Stimulated activated CD4-positive, alpha-beta T cell treated with anti-CD3 and anti-CD28 coated beads, Interleukin-4, amount 100 ng/mL, for 48 hours (primary cell): ENCODE data around the gene KLF14.
"Not testable (repeated sequence)": the region's sequence is repeated elsewhere in the genome, so short reads cannot be mapped to it uniquely, and the experiment has no call there.

ENCODE experiments used
- DNase-seq, 2 donors: peaks; one replicate each; pipeline ENCODE4 v3.0.0-alpha.2; 2020; ENCODE audit warnings: low read depth in 2 of 2

KLF14 gene

DNA sequence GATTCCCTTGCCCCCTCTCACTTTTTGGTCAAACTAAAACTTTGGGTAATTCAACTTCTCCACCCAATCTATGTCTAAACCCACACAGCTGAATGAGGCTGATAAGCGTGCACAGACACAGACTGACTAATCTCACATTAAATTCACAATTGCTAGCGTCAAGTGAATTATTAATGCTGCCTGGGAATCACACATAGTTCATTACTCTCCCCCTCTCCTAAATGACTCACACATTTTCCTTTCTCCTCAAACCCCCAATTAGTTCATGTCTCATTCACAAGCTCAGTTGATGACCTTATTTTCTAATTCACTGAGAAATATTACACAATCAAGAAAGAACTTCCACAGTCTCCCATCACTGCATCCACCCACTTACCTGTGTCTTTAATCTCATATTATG lies 14.5 kb downstream of the KLF14 start:
- no peak for DNase-seq

DNA sequence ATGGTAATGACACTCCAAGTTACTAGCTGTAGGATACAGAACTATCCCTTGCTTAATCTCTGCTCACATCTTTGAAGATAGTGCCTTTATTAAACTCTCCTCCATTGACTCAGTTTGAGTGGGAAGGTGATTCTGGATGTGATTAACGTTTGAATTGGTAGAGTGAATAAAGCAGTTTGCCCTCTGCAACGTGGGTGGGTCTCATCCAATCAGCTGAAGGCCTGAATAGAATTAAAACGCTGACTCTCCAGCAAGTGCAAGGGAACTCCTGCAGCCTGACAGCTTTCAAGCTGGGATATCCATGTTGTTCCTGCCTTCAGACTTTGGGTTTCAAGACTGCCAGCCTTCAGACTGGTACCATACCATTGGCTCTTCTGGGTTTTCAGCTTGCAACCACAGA lies 21.6 kb downstream of the KLF14 start:
- DNase-seq: no peak

DNA sequence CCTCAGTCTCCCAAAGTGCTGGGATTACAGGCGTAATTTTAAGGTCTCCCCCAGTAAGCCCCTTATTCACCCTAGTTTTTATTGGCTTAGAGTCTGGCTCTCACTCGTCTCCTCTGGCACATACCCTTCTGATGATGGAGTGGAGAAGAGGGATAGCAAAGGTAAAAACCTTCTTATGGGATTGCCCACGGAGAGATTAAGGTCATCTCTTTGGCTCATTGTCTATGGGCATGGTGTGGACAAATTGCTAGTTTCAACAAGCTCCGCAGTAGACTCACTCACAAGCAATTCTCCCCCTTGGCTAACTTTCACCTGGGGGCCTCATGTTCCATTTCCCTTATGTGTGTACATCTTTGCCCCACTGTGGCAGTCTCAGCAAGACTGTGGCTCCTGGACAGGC lies 25.2 kb downstream of the KLF14 start:
- DNase-seq: no peak

DNA sequence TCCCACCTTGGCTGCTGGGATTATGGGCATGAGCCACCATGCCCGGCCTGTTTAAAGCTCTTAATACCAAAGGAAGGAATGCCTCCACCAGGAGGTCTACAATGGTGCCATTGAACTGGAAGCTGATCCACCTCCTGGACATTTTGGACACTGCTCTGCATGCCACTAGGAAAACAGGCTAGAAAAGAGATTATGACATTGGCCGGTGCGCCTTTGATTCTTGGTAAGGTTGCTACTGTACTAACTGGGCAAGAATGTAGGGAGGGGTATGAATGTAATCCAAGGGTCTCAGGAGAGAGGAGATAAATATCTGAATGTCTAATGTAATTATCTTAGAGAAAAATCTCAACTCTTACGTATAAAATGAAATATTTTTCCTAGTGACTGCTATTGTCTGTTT lies 26.0 kb downstream of the KLF14 start:
- DNase-seq: no peak

DNA sequence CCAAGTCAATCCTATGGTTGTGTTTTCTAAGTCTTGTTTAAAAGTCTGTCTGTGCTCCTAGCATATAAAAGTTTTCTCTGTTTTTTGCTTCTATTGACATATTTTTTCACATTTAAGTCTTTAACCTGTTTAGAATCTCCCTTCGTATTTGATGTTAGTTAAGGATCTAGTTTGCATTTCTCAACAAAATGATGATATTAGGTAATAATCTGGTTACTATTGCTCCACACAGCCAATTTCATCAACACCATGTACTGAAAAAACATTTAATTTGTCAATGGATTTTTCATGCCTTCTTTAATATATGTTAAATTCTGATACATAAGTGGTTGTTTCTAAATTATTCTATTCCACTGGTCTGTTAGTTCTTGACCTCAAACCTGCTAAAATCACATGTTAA lies 30.2 kb downstream of the KLF14 start:
- no peak for DNase-seq

DNA sequence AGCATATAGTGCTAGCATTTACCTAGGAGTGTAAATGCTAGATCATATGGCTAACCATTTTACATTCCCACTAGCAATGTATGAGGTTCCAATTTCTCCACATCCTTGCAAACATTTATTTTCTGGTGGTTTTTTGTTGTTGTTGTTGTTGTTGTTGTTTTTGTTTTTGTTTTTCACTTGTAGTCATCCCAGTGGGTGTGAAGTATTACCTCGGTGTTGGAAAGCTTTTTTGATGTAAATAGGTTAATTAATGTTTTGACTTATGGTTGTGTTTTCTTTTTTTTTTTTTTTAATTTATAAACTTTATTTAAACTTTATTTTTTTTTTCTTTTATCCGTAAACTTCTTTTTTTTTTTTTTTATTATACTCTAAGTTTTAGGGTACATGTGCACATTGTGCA lies 32.4 kb downstream of the KLF14 start:
- no peak for DNase-seq

DNA sequence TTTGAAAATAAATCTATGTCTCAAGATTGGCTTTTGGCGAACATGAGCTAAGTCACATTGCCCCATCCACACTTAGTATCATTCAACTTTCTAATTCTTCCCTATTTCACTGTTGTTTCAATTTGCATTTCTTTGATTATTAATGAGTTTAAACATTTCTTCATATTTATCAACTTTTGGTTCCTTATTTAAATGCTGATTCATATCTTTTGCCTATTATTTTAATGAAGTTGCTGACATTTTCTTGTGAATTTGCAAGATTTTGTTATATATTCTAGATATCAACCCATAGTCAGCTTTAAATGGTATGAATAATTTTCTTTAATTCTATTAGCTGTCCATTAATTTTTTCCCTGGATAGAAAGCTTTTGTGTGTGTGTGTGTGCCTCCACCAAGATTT lies 33.2 kb downstream of the KLF14 start:
- DNase-seq: no peak

DNA sequence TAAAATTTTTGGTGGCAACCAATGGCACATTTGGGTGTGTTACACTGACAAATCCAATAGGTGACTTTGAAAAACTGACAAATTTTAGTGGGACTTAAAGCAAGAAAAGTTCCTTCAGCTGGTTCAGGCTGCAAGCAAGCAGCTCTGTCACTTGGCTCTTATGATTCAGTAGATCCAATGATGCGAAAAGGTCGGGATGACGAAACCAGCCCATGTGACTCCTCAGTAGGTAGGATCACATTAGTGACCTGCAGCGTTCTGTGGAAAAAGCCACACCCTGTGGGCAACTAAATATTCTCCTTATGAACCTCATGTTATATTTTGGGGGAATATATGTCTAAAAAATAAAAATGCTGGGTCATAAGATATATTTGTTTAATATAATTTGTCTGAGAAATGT lies 34.3 kb downstream of the KLF14 start:
- DNase-seq: no peak

DNA sequence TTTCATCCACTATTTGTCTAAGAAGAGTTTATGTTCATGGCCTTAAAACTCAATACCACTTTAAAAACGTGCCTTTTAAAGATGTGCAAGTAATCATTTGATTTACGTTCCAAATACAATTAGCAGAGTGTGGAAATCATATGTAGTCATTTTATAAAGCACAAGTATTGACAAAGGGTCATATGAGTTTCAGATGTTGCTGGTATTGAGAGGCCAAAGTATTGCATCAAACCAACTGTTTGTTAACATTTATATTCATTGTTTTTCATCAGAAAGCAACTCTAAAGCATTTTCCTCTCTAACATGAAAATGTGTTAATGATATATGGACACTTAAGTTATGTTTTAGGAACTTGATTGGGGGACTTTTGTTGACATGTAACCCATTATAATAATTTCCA lies 36.2 kb downstream of the KLF14 start:
- no peak for DNase-seq

DNA sequence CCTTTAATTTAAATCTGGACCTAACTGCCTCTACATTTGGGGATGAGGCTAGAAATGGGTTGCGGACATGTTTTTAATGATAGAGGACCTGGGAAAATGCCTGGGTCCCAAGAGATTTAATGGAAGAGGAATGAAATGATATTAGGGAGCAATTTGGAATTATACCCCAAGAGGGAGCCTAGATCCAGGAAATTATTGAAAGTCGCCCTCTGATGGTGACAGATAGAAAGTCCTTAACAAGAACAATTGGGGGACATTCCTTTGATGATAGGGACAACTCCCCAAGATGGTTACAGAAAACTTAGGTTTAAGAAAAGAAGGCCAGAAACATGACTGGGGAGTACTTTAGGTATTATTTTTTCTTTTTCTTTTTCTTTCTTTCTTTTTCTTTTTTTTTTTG lies 38.2 kb downstream of the KLF14 start:
- DNase-seq: no peak

DNA sequence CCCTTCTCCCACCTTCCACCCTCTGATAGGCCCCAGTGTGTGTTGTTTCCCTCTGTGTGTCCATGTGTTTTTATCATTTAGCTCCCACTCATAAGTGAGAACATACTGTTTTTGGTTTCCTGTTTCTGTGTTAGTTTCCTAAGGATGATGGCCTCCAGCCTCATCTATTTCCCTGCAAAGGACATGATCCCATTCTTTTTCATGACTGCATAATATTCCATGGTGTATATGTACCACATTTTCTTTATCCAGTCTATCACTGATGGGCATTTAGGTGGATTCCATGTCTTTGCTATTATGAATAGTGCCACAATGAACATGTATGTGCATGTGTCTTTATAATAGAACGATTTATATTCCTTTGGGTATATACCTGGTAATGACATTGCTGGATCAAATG lies 41.6 kb downstream of the KLF14 start:
- DNase-seq: not testable (repeated sequence)

DNA sequence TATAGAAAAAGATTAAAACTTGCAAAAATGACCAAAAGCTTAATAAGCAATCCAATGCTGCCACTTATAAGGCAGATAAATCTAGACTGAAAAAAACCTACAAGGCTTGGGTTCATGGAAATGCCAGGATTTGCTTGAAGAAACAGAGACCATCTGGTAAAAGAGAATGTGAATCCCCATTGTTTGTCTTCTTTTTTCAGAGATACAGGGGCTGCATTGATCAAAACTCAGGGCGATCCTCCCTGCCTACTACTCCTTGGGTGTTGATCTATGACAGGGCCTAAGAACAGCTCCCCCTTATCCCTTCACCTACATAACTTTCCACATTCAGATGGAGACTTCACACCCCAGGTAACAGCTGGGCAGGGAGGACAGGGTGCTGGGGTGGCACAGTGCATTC lies 44.3 kb downstream of the KLF14 start:
- DNase-seq: no peak

DNA sequence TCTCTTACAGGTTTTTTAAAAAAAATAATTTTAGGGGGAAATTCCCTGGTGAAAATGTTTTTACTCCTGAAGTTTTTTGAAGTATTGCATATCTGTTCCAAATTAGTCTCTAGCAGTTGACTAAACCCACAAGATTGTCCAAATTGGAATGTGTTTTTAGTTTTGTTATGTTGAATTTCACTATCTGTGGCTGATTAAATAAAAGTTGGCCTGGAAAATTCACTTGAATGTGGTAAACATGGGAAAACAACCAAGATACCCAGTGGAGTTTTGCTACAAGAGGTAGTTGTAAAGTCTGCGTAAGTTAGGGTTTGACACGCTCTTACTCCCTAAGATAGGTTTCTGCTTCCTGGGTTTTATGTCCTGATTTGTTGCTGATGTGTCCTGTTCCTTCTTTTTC lies 51.0 kb downstream of the KLF14 start:
- DNase-seq: no peak
